HG03558 (cell line): ENCODE results near the gene NDUFA7.
A peak's percentile ranks its signal among the peaks of the same experiment; 100 is the strongest.
"Not testable (repeated sequence)": the region's sequence is repeated elsewhere in the genome, so short reads cannot be mapped to it uniquely, and the experiment has no call there.

ENCODE experiments used
- ATAC-seq: cut with Tn5 transposase; IDR thresholded peaks from one replicate; pipeline ENCODE4 v1.9.1; 2021; ENCODE audit warnings: moderate number of reproducible peaks; ENCODE audit not compliant: unreplicated experiment; ENCODE audit errors: extremely low read depth

NDUFA7 gene

GRCh38 chr19:8342684-8343482 lies 21.7 kb upstream of the NDUFA7 start, which contains the start of gene KANK3:
Gene KANK3 (minus strand): TSS chr19:8343262. CDS start chr19:8337828, 5,434 bp downstream.
- peak; percentile 82 for ATAC-seq

- ATAC-seq: no peak
Observed at GRCh38 chr19:8342316-8342683, 21.1 kb upstream of the NDUFA7 start.

GRCh38 chr19:8341504-8341903 lies 20.3 kb upstream of the NDUFA7 start:
- ATAC-seq: not testable (repeated sequence)

GRCh38 chr19:8340341-8341096 lies 19.3 kb upstream of the NDUFA7 start:
- ATAC-seq: no peak

- no peak for ATAC-seq
Observed at GRCh38 chr19:8338835-8339234, 17.7 kb upstream of the NDUFA7 start.

GRCh38 chr19:8337728-8338127 lies 16.6 kb upstream of the NDUFA7 start:
- no peak for ATAC-seq

GRCh38 chr19:8336660-8337059 lies 15.5 kb upstream of the NDUFA7 start:
- ATAC-seq: no peak

GRCh38 chr19:8336072-8336569 lies 14.9 kb upstream of the NDUFA7 start:
- no peak for ATAC-seq

GRCh38 chr19:8335343-8336071 lies 14.3 kb upstream of the NDUFA7 start:
- no peak for ATAC-seq

GRCh38 chr19:8334458-8335342 lies 13.5 kb upstream of the NDUFA7 start:
- no peak for ATAC-seq

GRCh38 chr19:8333767-8334457 lies 12.7 kb upstream of the NDUFA7 start:
- ATAC-seq: no peak

GRCh38 chr19:8332976-8333766 lies 12.0 kb upstream of the NDUFA7 start:
- ATAC-seq: no peak

GRCh38 chr19:8331263-8331845 lies 10.2 kb upstream of the NDUFA7 start:
- ATAC-seq: no peak

- no peak for ATAC-seq
Observed at GRCh38 chr19:8329996-8330395, 8.8 kb upstream of the NDUFA7 start.

GRCh38 chr19:8325454-8325853 lies 4.3 kb upstream of the NDUFA7 start:
- ATAC-seq: no peak

GRCh38 chr19:8324186-8325050 lies 3.2 kb upstream of the NDUFA7 start:
- no peak for ATAC-seq

GRCh38 chr19:8323781-8324185 lies 2.6 kb upstream of the NDUFA7 start:
- no peak for ATAC-seq
